A549 (cell line): Measurements from ENCODE around the gene TMEM220.
"Not testable (repeated sequence)": the region's sequence is repeated elsewhere in the genome, so short reads cannot be mapped to it uniquely, and the experiment has no call there.

Experiments
- BCL3 ChIP-seq: fragments of >200 bp; sonication (Bioruptor Twin); formaldehyde crosslinking; IDR thresholded peaks from 3 replicates; pipeline ENCODE4 v1.6.1; 2016
- CTCF ChIP-seq: fragments of >200 bp; sonication (Bioruptor Twin); formaldehyde crosslinking; IDR thresholded peaks from 3 replicates; pipeline ENCODE4 v1.5.1; 2016
- HDAC2 ChIP-seq: fragments of 200-600 bp; sonication (generic); IDR thresholded peaks from 2 replicates; pipeline ENCODE4 v1.6.1; 2016
- KDM5A ChIP-seq: fragments of 200-600 bp; sonication (generic); IDR thresholded peaks from 2 replicates; pipeline ENCODE4 v1.6.1; 2016; ENCODE audit warnings: antibody characterized with exemption, mild to moderate bottlenecking
- MAZ ChIP-seq: fragments of 150-350 bp; IDR thresholded peaks from 2 replicates; pipeline ENCODE4 v1.6.1; 2014; ENCODE audit warnings: antibody characterized with exemption, low read depth, low read length, borderline replicate concordance
- POLR2A ChIP-seq: IDR thresholded peaks from 2 replicates; pipeline ENCODE4 v1.6.1; 2012; ENCODE audit warnings: mild to moderate bottlenecking, low read length
- RCOR1 ChIP-seq: fragments of 150-350 bp; IDR thresholded peaks from 2 replicates; pipeline ENCODE4 v1.6.1; 2014; ENCODE audit warnings: antibody characterized with exemption, low read length, low read depth
- REST ChIP-seq: fragments of 200-600 bp; sonication (generic); IDR thresholded peaks from 2 replicates; pipeline ENCODE4 v1.6.1; 2016; ENCODE audit warnings: antibody characterized with exemption, mild to moderate bottlenecking, moderate library complexity
- ZC3H11A ChIP-seq: fragments of 450-650 bp; IDR thresholded peaks from 2 replicates; pipeline ENCODE4 v1.6.1; 2014; ENCODE audit warnings: antibody characterized with exemption, mild to moderate bottlenecking

- not testable (repeated sequence) for TF ChIP-seq CTCF, BCL3, REST, ZC3H11A, POLR2A, KDM5A, RCOR1, MAZ, HDAC2
Observed at GRCh38 chr17:10730247-10730646, 424 bp upstream of the TMEM220 start.
